Posterior cingulate gyrus (tissue), 11 donors: ENCODE data around the gene SLC13A2.

Experiments
- DNase-seq, 10 donors: peaks; one replicate each; pipeline versions ENCODE4 v3.0.0 to v3.0.0-alpha.2; 2020 to 2021; ENCODE audit warnings: mixed read lengths in 3 of 10
- intact Hi-C: fragments of 100-400 bp; cut with DNase I; formaldehyde crosslinking; loops from one replicate; pipeline ENCODE4 v1.15.1; 2023

SLC13A2 gene

DNA sequence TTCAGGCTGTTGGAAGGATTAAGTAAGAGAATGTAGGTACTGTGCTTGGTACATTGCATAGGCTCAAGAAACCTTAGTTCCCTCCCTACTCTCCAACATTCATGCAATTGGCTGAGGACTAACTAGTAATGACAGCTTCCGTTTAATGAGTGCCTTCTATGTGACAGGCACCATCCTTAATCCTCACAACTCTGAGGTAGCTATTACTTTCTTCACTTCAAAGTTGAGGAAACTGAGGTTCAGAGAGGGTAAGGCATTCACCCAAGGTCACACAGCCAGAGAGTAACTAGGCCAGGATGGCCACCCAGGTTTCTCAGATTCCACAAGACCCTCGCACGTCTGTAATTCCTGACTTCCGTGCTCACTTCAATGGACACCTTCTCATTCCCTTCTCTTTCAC lies 56.8 kb downstream of the SLC13A2 start:
- intact Hi-C loops, result no loop called here
- no peak for DNase-seq

DNA sequence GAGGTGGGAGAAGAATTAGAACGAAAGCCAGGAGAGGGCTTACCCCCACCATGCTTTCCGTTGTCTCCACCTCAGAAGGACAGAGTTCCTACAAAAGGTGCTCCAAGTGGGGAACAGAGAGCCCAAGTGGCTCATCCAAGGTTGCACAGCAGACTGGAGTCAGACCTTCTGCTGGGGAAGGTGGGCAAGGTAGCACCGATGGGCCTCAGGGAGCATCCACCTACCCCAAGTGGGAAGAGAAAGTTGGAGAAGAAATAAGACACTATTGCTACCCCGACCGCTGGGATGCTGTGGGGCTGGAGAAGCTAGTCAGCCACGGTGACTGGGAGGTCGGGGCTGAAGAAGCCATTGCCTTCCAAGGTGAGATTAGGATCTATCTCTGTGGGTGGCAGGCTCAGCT lies 57.5 kb downstream of the SLC13A2 start:
- intact Hi-C loops, result no loop called here
- DNase-seq, result peak in 2 of 10 donors; percentile 34 to 54

DNA sequence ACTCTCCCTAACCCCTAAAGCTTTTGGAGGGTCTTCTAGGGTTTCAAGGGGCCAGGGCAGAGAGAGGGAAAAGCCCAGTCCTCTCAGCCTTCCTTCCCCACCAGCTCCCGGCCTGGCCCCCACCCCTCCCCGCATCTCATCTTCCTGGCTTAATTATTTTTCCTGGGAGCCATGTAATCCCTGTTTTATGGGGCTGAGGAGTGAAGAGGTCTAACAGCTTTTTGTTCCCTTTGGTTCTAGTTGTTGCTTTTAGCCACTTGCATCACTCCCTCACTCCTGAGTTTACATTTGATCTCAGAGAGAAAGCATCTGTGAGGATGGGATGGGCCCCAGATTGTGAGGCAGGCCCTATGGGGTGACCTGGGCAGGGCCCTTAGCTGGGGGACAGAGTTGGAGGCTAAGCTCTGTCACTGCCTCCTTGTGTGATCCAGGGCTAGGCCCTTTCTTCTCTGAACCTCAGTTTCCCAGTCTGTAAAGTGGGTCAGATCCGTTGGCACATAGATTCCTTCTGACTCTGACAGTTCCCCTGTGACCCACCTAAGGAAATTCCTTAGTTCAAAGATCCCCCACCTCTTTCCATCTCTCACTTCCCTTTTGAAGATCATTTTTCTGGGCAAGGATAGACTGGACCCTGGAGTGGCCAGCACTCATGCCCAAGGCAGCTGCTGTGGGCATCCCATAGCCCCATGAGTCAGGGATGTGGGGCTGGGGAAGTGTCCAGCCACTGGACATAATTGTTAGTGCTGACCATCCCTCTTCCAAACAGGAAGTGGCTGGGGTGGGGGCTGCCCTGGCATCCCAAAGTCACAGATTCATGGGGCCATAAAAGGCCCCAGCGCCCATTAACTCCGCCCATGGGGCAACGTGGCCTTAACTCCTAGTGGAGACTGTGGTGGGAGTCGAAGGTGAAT lies 58.9 kb downstream of the SLC13A2 start:
- intact Hi-C loops, result no loop called here
- peak in 1 of 10 donors; percentile 15 for DNase-seq

DNA sequence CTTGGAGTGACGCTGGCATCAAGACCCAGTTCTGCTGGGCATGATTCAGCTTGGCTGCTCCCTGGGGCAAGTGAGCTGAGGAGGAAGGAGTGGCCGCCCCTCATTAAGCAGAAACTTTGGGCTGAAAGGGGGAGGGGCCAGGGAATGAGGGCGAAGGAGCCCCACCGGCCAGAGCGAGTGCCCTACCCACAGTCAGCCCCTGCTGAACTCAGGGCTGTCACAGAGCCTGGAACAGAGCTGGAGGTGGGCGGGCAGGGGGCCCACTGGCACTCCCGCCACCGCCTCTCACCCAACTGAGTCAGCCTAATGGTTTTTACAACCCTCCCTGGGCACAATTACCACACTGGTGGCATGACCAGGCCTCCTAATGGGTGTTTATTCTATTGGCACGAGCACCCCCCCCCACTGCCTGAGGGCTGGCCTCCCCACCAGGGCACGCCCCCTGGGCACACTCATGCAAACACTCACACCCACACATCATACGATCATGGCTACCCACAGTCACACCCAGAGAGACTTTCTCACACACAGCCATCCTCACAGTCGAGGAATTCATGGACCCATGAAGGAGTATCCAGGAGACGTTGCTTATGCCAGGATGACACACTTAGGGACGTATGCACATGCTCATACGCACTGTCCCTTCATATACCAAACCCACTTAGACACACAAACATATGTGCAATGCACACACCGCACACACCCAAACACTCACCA lies 59.8 kb downstream of the SLC13A2 start:
- intact Hi-C loops, result no loop called here
- peak in 1 of 10 donors; percentile 30 for DNase-seq

DNA sequence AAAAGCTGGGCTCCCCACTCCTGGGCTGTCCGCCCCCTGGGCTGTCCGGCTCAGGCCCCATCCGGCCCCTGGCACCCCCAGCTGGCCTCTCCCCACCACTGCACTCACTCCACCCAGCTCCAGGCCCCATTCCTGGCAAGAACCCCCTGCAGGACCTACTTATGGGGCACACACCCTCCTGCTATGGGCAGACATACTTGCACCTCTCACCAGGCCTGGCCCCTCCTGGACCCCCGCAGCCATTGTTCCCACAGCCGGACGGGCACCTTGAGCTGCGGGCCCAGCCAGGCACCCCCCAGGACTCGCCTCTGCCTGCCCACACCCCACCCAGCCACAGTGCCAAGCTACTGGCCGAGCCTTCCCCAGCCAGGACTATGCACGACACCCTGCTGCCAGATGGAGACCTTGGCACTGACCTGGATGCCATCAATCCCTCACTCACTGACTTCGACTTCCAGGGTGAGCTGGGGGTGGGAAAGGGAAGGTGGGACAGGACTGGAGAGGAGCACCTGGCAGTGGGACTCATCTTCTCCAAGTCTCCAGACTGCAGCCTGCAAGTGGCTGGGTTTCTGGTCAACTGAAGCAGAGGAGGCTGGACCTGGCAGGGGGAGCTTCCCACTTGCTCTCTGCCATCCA lies 61.4 kb downstream of the SLC13A2 start:
- intact Hi-C loops, result no loop called here
- DNase-seq, result peak in 2 of 10 donors; percentile 53 to 72

DNA sequence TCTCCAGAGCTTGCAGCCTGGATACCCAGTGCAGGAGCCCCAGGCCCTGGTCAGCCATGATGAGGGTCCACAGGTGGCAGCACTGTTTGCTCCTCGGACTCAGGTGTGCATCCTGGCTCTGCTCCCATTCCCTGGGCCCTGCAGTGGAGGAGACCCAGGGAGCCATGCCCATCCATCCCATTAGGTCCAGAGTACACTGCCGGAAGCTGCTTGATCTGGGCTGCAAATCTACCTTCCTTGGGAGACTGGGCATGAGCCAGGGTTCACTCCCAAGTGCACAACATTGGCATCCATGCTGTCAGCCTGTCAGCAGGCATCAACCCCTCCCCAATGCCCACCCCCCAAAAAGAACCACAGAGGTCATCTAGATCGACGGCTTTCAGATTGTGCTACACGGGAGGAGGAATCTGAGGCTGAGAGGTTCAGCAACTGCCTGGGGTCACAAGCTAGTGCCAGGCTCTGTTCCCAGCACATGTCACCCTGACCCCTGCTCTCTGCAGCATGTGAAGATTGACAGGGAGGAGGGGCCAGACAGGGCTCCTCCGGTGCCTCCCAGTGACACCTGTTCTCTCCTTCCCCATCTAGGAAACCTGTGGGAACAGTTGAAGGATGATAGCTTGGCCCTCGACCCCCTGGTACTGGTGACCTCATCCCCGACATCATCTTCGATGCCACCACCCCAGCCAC lies 63.2 kb downstream of the SLC13A2 start:
- intact Hi-C loops, result no loop called here
- DNase-seq, result peak in 2 of 10 donors; percentile 39 to 51

DNA sequence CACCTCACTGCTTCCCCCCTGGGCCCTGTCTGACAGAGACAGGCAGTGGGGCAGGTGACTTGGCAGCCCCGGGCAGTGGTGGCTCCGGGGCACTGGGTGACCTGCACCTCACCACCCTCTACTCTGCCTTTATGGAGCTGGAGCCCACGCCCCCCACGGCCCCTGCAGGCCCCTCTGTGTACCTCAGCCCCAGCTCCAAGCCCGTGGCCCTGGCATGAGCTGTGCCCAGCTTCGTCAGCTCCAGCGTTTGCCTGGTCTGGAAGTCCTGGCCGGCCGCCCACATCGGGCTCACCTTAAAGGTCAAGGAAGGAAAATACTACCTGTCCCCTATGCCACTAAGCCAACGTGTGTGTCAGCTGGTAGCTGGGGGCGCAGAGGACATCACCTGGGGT lies 63.8 kb downstream of the SLC13A2 start:
- intact Hi-C loops, result no loop called here
- DNase-seq, result peak in 2 of 10 donors; percentile 35 to 73

DNA sequence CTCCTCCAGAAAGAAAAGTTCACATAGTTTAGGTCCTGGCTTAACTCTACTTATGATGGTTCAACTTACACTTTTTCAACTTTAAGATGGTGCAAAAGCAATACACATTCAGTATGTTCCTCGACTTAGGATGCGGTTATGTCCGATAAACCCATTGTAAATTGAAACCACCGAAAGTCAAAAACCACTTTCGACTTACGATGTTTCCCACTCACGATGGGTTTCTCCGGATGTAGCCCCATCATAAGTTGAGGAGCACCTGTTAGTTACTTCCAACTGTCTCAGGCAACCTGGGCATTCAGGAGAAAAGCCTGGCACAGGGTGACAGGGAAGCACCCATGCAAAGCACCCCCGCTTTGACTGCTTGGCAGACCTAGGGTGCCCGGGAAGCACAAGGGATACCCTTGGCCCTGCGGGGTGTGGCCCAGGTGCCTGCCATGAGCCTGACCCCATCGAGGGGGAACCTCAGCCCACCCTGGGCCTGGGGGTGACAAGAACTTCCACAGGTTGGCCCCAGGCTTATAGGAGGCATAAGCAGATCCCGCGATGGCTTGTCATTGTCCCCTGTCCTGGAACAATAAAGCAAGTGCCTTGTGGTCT lies 65.0 kb downstream of the SLC13A2 start:
- intact Hi-C loops, result no loop called here
- peak in 2 of 10 donors; percentile 44 to 67 for DNase-seq

DNA sequence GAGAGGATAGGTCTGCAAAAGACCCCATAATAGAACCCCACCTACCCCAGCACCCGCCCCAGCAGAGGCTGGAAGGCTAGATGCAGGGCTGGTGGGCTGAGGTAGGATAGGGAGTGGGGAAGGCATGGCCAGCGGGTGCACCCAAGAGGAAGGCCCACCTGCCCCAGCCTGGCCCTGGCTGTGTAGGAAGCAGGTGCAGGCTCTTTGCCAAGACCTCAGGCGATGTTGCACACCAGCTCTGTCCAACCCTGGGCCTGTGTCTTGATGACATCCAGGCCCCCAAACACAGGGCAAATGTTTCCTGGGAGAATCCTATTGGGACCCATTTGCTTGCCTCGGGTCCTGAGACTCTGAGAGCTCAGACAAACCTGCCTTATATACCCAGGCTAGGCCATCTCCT lies 66.8 kb downstream of the SLC13A2 start:
- DNase-seq, result peak in 2 of 10 donors; percentile 55 to 62
- intact Hi-C loops, result loop anchor here (1.0 kb wide), 1 partner anchor 46 kb away; no protein-coding TSS in a partner anchor

DNA sequence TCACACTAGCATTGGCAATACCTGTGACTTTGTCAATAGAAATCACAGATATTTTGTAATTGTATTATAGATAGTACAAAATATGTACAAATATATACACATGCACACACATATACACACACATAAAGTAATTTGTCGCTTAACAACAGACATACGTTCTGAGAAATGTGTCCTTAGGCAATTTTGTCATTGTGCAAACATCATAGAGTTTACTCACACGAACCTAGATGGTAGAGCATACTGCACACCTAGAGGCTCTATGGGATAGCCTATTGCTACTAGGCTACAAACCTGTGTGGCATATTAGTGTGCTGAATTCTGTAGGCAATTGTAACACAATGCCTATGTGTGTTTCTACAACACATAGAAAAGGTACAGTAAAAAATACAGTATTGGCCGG lies 68.0 kb downstream of the SLC13A2 start:
- DNase-seq, result no peak
- intact Hi-C loops, result no loop called here

DNA sequence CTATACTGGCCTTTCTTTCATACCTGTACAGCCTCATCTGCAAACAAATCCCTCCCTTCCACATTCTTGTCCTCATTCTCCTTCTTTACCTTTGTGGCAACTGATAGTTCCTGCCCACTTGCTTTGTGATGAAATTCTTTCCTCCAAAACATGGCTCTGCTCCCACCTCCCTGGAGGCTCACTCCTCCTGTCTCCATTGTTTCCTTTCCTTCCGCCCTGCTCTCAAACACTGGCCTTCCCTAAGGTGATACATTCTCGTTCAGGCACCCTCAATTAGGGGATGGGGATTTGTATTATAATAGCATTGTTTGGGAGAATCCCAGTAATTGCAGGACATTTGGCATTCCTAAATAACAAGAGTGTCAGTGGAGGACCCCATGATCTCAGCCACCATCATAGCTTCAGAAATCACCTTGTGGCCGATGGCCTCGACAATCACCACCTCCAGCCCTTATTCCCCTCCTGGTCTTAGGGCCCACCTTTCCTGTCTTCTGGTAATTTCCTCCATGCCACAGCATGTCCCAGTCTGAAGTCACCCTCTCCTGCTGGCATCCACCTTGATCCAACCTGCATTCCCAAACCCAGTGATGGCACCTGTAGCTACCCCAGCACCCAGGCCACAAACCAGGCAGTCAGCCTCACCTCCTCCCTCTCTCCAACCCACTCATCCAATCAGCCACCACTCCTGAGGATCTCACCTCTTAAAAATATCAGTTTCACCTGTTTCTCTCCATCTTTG lies 71.1 kb downstream of the SLC13A2 start:
- DNase-seq, result peak in 2 of 10 donors; percentile 12 to 16
- intact Hi-C loops, result no loop called here

DNA sequence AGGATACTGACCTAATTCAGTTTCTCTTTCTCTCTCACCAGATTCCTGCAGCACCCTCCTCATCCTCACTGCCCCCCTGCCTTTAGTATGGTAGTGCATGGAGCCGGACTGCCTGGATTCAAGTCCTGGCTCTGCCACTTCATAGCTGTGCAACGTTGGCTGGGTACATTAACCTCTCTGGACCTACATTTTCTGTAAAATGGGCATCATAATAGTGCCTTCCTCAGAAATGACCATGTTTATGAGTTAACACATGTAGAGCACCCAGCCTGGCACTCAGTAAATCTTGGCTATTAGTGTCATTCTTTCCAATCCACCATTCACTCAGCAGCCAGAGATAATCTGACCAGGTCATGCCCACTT lies 71.7 kb downstream of the SLC13A2 start:
- DNase-seq, result peak in 1 of 10 donors; percentile 34
- intact Hi-C loops, result no loop called here

DNA sequence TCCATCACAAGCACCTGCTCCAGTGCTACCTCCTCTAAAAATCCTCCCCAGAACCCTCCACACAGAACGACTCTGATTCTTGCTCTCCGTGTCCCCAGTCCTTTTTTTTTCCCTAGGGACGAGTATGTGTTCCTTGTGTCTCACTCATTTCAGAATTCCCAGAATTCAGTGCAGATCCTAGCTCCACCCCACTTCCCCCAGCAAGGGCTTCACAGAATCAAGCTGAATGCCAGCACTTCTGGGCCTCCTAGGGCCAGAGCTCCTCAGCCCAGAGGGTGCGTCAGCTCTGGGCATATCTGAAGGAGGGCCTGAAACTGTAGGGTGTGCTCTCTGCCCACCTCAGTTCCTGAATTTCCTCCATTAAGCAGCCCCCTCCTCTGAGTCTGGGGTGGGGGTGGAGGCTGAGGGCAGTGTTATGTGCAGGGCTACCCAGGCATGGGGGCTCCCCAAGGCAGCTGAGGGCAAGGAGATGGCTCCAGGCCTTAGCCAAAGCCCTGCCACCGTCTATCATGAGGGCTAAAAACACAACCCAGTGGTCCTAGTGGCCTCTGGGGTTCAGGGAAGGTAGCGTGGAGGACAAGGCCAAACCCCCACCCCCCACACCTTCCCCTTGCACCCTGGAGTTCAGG lies 72.5 kb downstream of the SLC13A2 start:
- DNase-seq, result peak in 2 of 10 donors; percentile 51 to 52
- intact Hi-C loops, result no loop called here

DNA sequence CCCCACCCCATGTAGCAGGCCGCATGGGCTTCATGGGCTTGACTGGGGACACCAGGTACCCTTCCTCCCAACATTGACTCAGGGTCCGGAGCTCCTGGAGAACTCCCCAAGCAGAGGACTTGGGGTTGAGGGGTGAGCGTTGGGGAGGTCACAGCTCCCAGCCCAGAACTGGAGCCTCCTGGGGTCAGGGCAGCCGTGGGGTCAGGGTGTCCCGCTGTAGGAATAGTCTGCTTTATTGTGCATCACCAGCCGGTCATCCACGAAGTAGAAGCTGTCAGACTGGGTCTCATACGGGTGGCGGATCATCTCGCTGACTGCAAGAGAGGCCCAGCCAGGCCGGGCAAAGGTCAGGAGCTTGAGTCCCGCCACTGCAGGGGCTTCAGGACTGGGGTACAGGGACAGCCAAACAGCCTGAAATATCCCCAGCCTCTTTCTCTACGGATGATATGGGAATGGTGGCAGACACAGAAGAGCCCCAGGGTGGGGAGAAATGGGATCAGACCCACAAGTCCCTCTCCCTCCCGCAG lies 73.7 kb downstream of the SLC13A2 start:
- intact Hi-C loops, result no loop called here

More for the DNA sequence above, 73.7 kb downstream of the SLC13A2 start:
- peak in 2 of 10 donors; percentile 53 to 59 for DNase-seq
